ENCODE measurements around the gene LTB4R2.

LTB4R2 gene

DNA sequence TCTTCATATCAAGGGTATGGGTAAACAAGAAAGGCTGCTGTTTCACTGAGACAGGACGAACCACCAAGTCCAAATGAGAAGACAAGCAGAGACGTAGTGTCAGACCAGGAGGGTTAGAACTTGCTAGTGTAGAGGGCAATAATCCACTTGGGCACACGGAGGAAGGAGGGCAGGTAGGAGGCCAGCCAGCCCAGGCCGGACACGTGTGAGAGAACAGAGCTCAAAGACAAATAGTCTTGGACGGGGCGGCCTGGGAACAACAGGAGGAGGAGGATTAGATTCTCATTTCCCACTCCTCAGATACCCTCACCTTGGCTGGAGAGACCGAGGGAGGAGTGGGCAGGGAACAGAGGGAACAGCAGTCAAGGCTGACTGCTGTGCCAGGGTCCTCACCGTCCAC lies 19.2 kb upstream of the LTB4R2 start:
- no peak for DNase-seq (ENCODE audit: low read depth)
- no peak overlapping the region for H3K4me3 ChIP-seq (ENCODE audit: low read depth, low read length)
- TF ChIP-seq, protein P1, sequence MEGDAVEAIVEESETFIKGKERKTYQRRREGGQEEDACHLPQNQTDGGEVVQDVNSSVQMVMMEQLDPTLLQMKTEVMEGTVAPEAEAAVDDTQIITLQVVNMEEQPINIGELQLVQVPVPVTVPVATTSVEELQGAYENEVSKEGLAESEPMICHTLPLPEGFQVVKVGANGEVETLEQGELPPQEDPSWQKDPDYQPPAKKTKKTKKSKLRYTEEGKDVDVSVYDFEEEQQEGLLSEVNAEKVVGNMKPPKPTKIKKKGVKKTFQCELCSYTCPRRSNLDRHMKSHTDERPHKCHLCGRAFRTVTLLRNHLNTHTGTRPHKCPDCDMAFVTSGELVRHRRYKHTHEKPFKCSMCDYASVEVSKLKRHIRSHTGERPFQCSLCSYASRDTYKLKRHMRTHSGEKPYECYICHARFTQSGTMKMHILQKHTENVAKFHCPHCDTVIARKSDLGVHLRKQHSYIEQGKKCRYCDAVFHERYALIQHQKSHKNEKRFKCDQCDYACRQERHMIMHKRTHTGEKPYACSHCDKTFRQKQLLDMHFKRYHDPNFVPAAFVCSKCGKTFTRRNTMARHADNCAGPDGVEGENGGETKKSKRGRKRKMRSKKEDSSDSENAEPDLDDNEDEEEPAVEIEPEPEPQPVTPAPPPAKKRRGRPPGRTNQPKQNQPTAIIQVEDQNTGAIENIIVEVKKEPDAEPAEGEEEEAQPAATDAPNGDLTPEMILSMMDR (IDR thresholded peaks at IDR 0.05; ENCODE audit: control insufficient read depth, extremely low read depth, insufficient read depth) = no peak

DNA sequence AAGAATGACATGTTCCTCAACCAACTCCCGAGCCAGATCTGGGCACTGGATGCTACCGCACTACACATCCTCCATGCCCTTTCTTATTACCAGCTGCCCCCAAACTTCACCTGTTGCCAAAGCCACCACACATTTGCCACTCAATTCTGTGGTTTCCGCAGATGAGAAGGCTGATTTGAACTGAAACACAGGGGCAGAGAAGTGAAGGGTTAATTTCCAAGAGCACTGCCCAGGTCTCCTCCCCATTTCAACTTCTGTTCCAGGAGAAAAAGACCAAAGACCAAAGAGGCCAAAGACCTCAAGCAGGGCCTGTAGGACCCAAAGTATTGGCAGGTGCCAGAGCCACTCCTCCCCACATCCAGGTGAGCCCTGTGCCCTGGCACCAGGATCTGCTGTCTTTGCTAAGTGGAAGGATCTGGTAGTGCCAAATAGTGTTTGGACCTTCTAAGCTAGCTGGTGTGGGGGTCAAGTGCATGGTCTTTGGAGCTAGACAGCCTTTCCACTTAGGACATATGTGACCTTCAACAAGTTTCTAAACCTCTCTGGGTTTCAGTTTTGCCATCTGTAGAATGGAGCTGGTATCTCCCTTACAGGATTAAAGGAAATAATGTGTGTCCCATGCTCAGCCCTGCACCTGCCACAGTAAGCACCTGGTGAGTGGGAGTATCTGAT lies 18.4 kb upstream of the LTB4R2 start:
- no peak overlapping the region for H3K4me3 ChIP-seq (ENCODE audit: low read depth, low read length)
- TF ChIP-seq, protein P1 (IDR thresholded peaks at IDR 0.05; ENCODE audit: control insufficient read depth, extremely low read depth, insufficient read depth) = no peak
- DNase-seq (ENCODE audit: low read depth) = no peak

DNA sequence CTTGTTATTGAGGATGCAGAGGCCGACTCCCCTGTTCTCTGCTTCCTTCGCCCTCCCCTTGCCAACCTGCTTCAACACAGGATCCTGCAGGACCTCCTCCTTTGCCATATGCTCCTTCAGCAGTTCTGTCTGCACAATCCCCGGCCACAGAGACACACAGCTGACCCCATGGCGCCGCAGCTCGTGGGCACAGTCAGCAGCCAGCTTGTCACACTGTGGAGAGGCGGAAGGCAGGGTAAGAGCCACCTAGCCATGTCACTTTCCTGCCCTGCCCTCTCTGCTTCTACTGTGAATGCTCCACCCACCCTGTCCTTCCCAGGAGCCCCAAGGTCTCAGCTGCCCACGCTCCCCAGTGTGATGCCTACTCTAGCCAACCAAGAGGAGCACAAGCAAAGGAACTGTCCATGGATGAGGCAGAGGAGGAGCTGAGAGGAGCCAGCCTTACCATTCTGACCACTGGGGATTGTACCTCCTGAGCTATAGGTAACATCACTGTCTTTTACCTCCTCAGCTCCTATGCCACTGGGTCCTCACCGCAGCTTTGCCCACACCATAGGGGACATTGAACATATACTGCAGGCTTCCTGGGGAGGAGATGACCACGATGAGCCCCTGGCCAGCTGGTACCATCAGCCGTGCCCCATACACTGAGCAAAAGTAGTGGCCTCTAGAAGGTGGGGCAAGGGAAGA lies 17.7 kb upstream of the LTB4R2 start:
- no peak for DNase-seq (ENCODE audit: low read depth)
- TF ChIP-seq, protein P1 (IDR thresholded peaks at IDR 0.05; ENCODE audit: control insufficient read depth, extremely low read depth, insufficient read depth) = no peak
- no peak overlapping the region for H3K4me3 ChIP-seq (ENCODE audit: low read depth, low read length)

DNA sequence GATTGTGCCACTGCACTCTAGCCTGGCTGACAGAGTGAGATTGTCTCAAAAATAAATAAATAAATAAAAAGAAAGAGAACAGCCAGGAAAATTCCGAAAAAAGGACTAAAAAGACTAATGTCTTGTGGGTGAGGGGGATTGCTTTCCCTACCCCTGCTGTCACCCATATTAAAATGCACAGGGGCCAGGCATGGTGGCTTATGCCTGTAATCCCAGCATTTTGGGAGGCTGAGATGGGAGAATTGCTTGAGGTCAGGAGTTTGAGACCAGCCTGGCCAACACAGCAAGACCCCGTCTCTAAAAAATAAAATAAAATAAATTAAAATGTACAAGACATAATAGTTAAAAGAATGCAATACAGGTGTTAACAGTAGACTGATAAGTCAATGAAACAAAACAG lies 16.4 kb upstream of the LTB4R2 start:
- no peak overlapping the region for H3K4me3 ChIP-seq (ENCODE audit: low read depth, low read length)
- DNase-seq (ENCODE audit: low read depth) = no peak
- TF ChIP-seq, protein P1 (IDR thresholded peaks at IDR 0.05; ENCODE audit: control insufficient read depth, extremely low read depth, insufficient read depth) = no peak

DNA sequence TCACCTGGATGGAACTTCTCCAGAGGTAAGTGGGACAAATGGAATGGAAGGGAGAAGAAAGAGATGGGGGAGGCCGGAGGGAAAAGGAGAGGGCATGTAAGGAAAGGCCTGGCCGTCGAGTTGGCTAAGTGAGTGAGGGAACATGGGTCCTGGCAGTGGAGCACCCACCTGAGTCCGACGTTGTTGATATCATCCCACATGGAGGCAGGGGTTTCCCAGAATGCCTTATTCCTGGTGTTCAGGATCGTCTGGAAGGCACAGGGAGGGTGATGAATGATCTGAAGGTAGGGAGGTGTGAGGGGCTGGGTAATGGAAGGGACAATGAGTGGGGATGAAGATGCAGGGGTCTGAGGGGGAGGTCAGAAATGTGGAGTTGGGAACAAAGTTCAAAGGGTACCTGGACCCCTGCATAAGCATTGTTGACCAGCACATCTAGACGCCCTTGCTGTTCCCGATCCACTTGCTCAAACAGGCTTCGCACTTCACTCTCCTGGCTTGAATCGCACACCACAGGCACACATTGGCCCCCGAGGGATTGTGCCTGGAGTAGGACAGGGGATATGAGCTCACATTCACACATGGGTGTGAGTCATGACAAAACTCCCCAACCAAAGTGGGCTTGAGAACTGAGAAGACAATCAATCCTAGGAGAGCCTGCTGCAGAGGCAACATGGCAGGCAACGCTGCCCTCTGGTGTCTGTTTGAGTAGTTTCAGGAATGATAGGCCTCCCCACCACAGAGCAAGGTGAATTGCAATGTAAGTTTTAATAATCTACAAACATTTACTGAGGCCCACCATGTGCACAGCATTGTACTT lies 13.4 kb upstream of the LTB4R2 start:
- TF ChIP-seq, protein P1 (IDR thresholded peaks at IDR 0.05; ENCODE audit: control insufficient read depth, extremely low read depth, insufficient read depth) = peak; percentile 82
- no peak overlapping the region for H3K4me3 ChIP-seq (ENCODE audit: low read depth, low read length)
- no peak for DNase-seq (ENCODE audit: low read depth)

DNA sequence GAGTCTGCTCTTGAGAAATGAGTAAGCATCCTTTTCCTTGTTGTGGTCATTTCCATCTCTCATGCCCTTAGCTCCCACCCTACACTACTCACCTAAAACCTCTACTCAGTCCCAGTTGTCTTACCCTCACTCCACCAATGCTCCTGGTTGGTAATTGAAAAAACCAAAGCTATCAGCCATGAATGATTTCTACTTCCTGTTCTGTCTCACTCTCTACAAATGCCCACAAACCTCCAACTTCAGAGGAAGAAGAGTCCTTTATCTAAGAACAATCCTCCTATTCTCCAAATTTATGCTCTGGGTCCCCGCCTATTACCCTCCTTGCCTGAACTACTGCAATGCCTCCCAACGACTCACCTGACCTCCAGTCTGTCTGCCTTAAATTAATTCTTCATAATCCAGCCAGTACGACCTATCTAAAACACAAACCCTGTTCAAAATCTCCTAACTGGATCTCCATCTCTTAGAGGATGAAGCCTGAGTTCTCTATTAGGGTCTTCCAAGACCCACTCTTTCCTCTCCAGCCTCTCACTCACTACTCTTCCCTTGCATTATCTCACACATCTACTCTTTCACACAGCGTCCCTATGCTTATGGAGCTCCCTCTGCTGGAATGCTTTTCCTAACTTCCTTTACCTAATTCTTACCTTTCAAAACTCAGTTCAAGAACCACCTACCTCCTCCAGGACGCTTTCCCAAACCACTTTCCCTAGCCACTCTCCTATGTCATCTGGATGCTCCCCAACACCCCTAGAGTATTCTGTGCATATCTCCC lies 12.6 kb upstream of the LTB4R2 start:
- no peak overlapping the region for H3K4me3 ChIP-seq (ENCODE audit: low read depth, low read length)
- no peak for DNase-seq (ENCODE audit: low read depth)
- TF ChIP-seq, protein P1 (IDR thresholded peaks at IDR 0.05; ENCODE audit: control insufficient read depth, extremely low read depth, insufficient read depth) = peak; percentile 57

Measured in LNCaP clone FGC (cell line).